BLaER1 treated with 17β-estradiol and CSF1 and Interleukin-3, amounts not matched to agents 10 nM and 100 nM (cell line): ENCODE data around the gene ASB11.
"Not testable (repeated sequence)": the region's sequence is repeated elsewhere in the genome, so short reads cannot be mapped to it uniquely, and the experiment has no call there.

ENCODE experiments used
- H3K27ac ChIP-seq, 11 experiments: shearing (Covaris generic); formaldehyde crosslinking; 2 replicates each; pipeline ENCODE4 v1.8.1; 2022
- H3K27me3 ChIP-seq, 11 experiments: shearing (Covaris generic); formaldehyde crosslinking; 2 replicates each; pipeline ENCODE4 v1.8.1; 2022
- H3K36me3 ChIP-seq, 11 experiments: shearing (Covaris generic); formaldehyde crosslinking; 2 replicates each; pipeline ENCODE4 v1.8.1; 2022
- H3K4me1 ChIP-seq, 10 experiments: shearing (Covaris generic); formaldehyde crosslinking; 2 replicates each; pipeline ENCODE4 v1.8.1; 2022
- H3K4me2 ChIP-seq, 11 experiments: shearing (Covaris generic); formaldehyde crosslinking; 2 replicates each; pipeline ENCODE4 v1.8.1; 2022
- H3K4me3 ChIP-seq, 10 experiments: shearing (Covaris generic); formaldehyde crosslinking; 2 replicates each; pipeline ENCODE4 v1.8.1; 2022
- H3K9ac ChIP-seq, 11 experiments: shearing (Covaris generic); formaldehyde crosslinking; 2 replicates each; pipeline ENCODE4 v1.8.1; 2022
- H3K9me3 ChIP-seq, 11 experiments: shearing (Covaris generic); formaldehyde crosslinking; replicated peaks in 1 of 11; 2 replicates each; pipeline ENCODE4 v1.8.1; 2022
- H4K20me1 ChIP-seq, 11 experiments: shearing (Covaris generic); formaldehyde crosslinking; 2 replicates each; pipeline ENCODE4 v1.8.1; 2022
- Cebpa-rat ChIP-seq, 11 experiments: shearing (Covaris generic); IDR thresholded peaks; 2 replicates each; pipeline ENCODE4 v1.8.1; 2022

Gene ASB11

GRCh38 chrX:15321447-15321846, 6.0 kb upstream of the ASB11 start:
- Histone ChIP-seq H3K27me3 (peaks cover 84 to 100% (median 98%) of the 10 kb centered on the region in 11 experiments), H3K36me3 (peaks cover 0 to 29% (median 15%) of the 10 kb centered on the region in 11 experiments; a peak in 13 of 22 replicates), H3K4me3 (no peak overlapping the region), H3K27ac (peak overlapping the region in 9 of 11 experiments; percentile 19 to 84 (median 67); a peak in 16 of 22 replicates), H3K9ac (peak overlapping the region in 3 of 11 experiments; percentile 13 to 53 (median 32); a peak in 1 of 22 replicates), H3K4me1 (peaks cover 0 to 52% (median 8%) of the 10 kb centered on the region in 10 experiments; a peak in 10 of 20 replicates), H3K4me2 (peak overlapping the region in 6 of 11 experiments; percentile 1 to 50 (median 34); a peak in 8 of 22 replicates), H4K20me1 (peaks cover 0 to 10% (median 0%) of the 10 kb centered on the region in 11 experiments; a peak in 1 of 22 replicates), H3K9me3 (peaks cover 0 to 19% (median 0%) of the 10 kb centered on the region in 11 experiments; a peak in 4 of 22 replicates)
- peak in 8 of 11 experiments; percentile 18 to 90 (median 64); a peak in 10 of 22 replicates for TF ChIP-seq Cebpa-rat (IDR thresholded peaks at IDR 0.05)

GRCh38 chrX:15320297-15320696, 4.9 kb upstream of the ASB11 start:
- H4K20me1 ChIP-seq = peaks cover 0 to 10% (median 0%) of the 10 kb centered on the region in 11 experiments; a peak in 1 of 22 replicates
- H3K27me3 ChIP-seq = peaks cover 81 to 100% (median 97%) of the 10 kb centered on the region in 11 experiments
- peak overlapping the region in 2 of 11 experiments; percentile 14 to 50; a peak in 1 of 22 replicates for H3K4me2 ChIP-seq
- H3K36me3 ChIP-seq = peaks cover 0 to 24% (median 10%) of the 10 kb centered on the region in 11 experiments; a peak in 13 of 22 replicates
- H3K4me1 ChIP-seq = peaks cover 0 to 52% (median 8%) of the 10 kb centered on the region in 10 experiments; a peak in 10 of 20 replicates
- H3K9ac ChIP-seq = no peak overlapping the region
- peak overlapping the region in 2 of 11 experiments; percentile 47 to 84; a peak in 5 of 22 replicates for H3K27ac ChIP-seq
- no peak for TF ChIP-seq Cebpa-rat (IDR thresholded peaks at IDR 0.05)
- H3K9me3 ChIP-seq = peaks cover 0 to 19% (median 0%) of the 10 kb centered on the region in 11 experiments; a peak in 4 of 22 replicates
- H3K4me3 ChIP-seq = no peak overlapping the region

- no peak for TF ChIP-seq Cebpa-rat (IDR thresholded peaks at IDR 0.05)
- Histone ChIP-seq H4K20me1 (0 out of 22 replicates have a peak, but pooled peaks cover 0 to 10% (median 0%) of the 10 kb centered on the region in 11 experiments), H3K27me3 (peaks cover 81 to 100% (median 97%) of the 10 kb centered on the region in 11 experiments), H3K9ac (no peak overlapping the region), H3K9me3 (peaks cover 0 to 19% (median 0%) of the 10 kb centered on the region in 11 experiments; a peak in 4 of 22 replicates), H3K27ac (no peak overlapping the region), H3K4me2 (no peak overlapping the region), H3K36me3 (peaks cover 0 to 22% (median 4%) of the 10 kb centered on the region in 11 experiments; a peak in 11 of 22 replicates), H3K4me3 (no peak overlapping the region), H3K4me1 (peaks cover 0 to 47% (median 8%) of the 10 kb centered on the region in 10 experiments; a peak in 10 of 20 replicates)
These were observed 3.6 kb upstream of the ASB11 start for GRCh38 chrX:15319075-15319474.

- TF ChIP-seq Cebpa-rat (IDR thresholded peaks at IDR 0.05) = no peak
- Histone ChIP-seq H3K36me3 (no peaks in the 10 kb centered on the region), H3K9ac (no peak overlapping the region), H3K9me3 (peaks cover 0 to 8% (median 0%) of the 10 kb centered on the region in 11 experiments; a peak in 2 of 22 replicates), H3K4me2 (no peak overlapping the region), H4K20me1 (no peaks in the 10 kb centered on the region), H3K27ac (no peak overlapping the region), H3K4me3 (no peak overlapping the region), H3K4me1 (peaks cover 0 to 19% (median 0%) of the 10 kb centered on the region in 10 experiments; a peak in 2 of 20 replicates), H3K27me3 (peaks cover 78 to 100% (median 97%) of the 10 kb centered on the region in 11 experiments)
These were observed 968 bp downstream of the ASB11 start for GRCh38 chrX:15314472-15314871.

GRCh38 chrX:15311119-15311518, 4.3 kb downstream of the ASB11 start:
- Histone ChIP-seq H3K27ac (no peak overlapping the region), H3K4me3 (no peak overlapping the region), H3K36me3 (no peaks in the 10 kb centered on the region), H3K4me2 (no peak overlapping the region; a peak in 1 of 22 replicates), H3K9me3 (0 out of 22 replicates have a peak, but pooled peaks cover 0 to 12% (median 0%) of the 10 kb centered on the region in 11 experiments), H4K20me1 (no peaks in the 10 kb centered on the region; a peak in 3 of 22 replicates), H3K4me1 (peaks cover 0 to 19% (median 0%) of the 10 kb centered on the region in 10 experiments; a peak in 2 of 20 replicates), H3K9ac (no peak overlapping the region), H3K27me3 (peaks cover 89 to 100% (median 100%) of the 10 kb centered on the region in 11 experiments)
- no peak for TF ChIP-seq Cebpa-rat (IDR thresholded peaks at IDR 0.05)

GRCh38 chrX:15310117-15310516, 5.3 kb downstream of the ASB11 start:
- peaks cover 0 to 19% (median 0%) of the 10 kb centered on the region in 10 experiments; a peak in 2 of 20 replicates for H3K4me1 ChIP-seq
- H3K36me3 ChIP-seq = no peaks in the 10 kb centered on the region
- no peaks in the 10 kb centered on the region; a peak in 3 of 22 replicates for H4K20me1 ChIP-seq
- H3K4me3 ChIP-seq = no peak overlapping the region
- H3K27ac ChIP-seq = peak overlapping the region in 2 of 11 experiments; percentile 7 to 33; a peak in 3 of 22 replicates
- H3K9me3 ChIP-seq = 0 out of 22 replicates have a peak, but pooled peaks cover 0 to 12% (median 0%) of the 10 kb centered on the region in 11 experiments
- peaks cover 90 to 100% (median 100%) of the 10 kb centered on the region in 11 experiments for H3K27me3 ChIP-seq
- H3K4me2 ChIP-seq = peak overlapping the region in 2 of 11 experiments; percentile 44 to 51; a peak in 3 of 22 replicates
- 0 out of 22 replicates have a peak overlapping the region, but pooled peaks of 1 of the 11 experiments have one; percentile 10 for H3K9ac ChIP-seq
- no peak for TF ChIP-seq Cebpa-rat (IDR thresholded peaks at IDR 0.05)

GRCh38 chrX:15305899-15306298, 9.5 kb downstream of the ASB11 start:
- not testable (repeated sequence) for H4K20me1 ChIP-seq, H3K9ac ChIP-seq, H3K4me2 ChIP-seq, H3K4me3 ChIP-seq, H3K27ac ChIP-seq, H3K36me3 ChIP-seq
- Histone ChIP-seq H3K27me3 (peaks cover 91 to 100% (median 100%) of the 10 kb centered on the region in 11 experiments), H3K4me1 (peaks cover 0 to 19% (median 0%) of the 10 kb centered on the region in 10 experiments; a peak in 2 of 20 replicates), H3K9me3 (0 out of 22 replicates have a peak, but pooled peaks cover 0 to 12% (median 0%) of the 10 kb centered on the region in 11 experiments)

GRCh38 chrX:15301924-15302323, 13.5 kb downstream of the ASB11 start:
- no peak overlapping the region for H3K27ac ChIP-seq

More at GRCh38 chrX:15301924-15302323, 13.5 kb downstream of the ASB11 start:
- Histone ChIP-seq H3K4me2 (peak overlapping the region in 2 of 11 experiments; percentile 0 to 45; a peak in 2 of 22 replicates), H3K9ac (no peak overlapping the region), H3K4me3 (no peak overlapping the region), H3K9me3 (0 out of 22 replicates have a peak, but pooled peaks cover 0 to 2% (median 0%) of the 10 kb centered on the region in 11 experiments), H3K36me3 (no peaks in the 10 kb centered on the region), H3K27me3 (peaks cover 88 to 100% (median 97%) of the 10 kb centered on the region in 11 experiments), H3K4me1 (peaks cover 10 to 37% (median 15%) of the 10 kb centered on the region in 10 experiments; a peak in 19 of 20 replicates), H4K20me1 (peaks cover 0 to 3% (median 0%) of the 10 kb centered on the region in 11 experiments; a peak in 4 of 22 replicates)
- no peak for TF ChIP-seq Cebpa-rat (IDR thresholded peaks at IDR 0.05)
